ENCODE measurements around the gene SLC44A1. TPM values are rescaled to one million over a fixed set of nuclear protein-coding genes. Genes with fewer than 3 reads are reported as not detected.

SLC44A1 gene
- total and polyA plus RNA-seq, 10 of the 15 experiments (the other 5 are each of a cell fraction or from before 2014, with no cell fraction given), result 2.4 to 21.2 (median 12.4) TPM

- Histone ChIP-seq H3K4me2 (ENCODE audit: control insufficient read depth, insufficient read depth) (no peak overlapping the region), H3K27ac (ENCODE audit: control insufficient read depth, insufficient read depth) (no peak overlapping the region), H3K9ac (ENCODE audit: control insufficient read depth, insufficient read depth, low read length) (no peak overlapping the region), H3K4me3 (no peak overlapping the region), H3K36me3 (ENCODE audit: control insufficient read depth in 2 of 2, insufficient read depth in 2 of 2, low read length in 1 of 2) (no peaks in the 10 kb centered on the region; a peak in 1 of 4 replicates), H3K79me2 (ENCODE audit: control insufficient read depth, insufficient read depth, low read length) (no peaks in the 10 kb centered on the region), H2AFZ (ENCODE audit: control insufficient read depth, low read depth, low read length) (no peak overlapping the region), H4K20me1 (ENCODE audit: control insufficient read depth, insufficient read depth) (no peaks in the 10 kb centered on the region), H3K4me1 (ENCODE audit: control insufficient read depth, insufficient read depth, low read length) (peaks cover 8% of the 10 kb centered on the region), H3K9me3 (replicated peaks; ENCODE audit: control insufficient read depth, insufficient read depth, low read length) (no peaks in the 10 kb centered on the region), H3K27me3 (replicated peaks in 1 of 2; ENCODE audit: control insufficient read depth in 2 of 2, insufficient read depth in 2 of 2, low read length in 1 of 2) (no peaks in the 10 kb centered on the region)
- DNase-seq (ENCODE audit: low read depth, low spot score) (no peak), ATAC-seq (no peak), FAIRE-seq (no peak)
- RAD21 ChIA-PET (ENCODE audit: unreplicated experiment), result no interaction called here
- intact Hi-C loops (cut with micrococcal nuclease; ENCODE audit: unreplicated experiment), result no loop called here
- BruUV-seq (replicated peaks), result no TSS peak
- POLR2A ChIA-PET, result no interaction called here
- CTCF ChIA-PET, result interaction anchor here (1.3 kb wide), 1 partner anchor 11 kb away, joined by 4 read pairs; no protein-coding TSS in a partner anchor
- SMC1A ChIA-PET (ENCODE audit: uncharacterized antibody, unreplicated experiment), result no interaction called here
- in situ Hi-C loops (cut with MboI), result no loop called here
- no peak for TF ChIP-seq RAD51 (IDR thresholded peaks at IDR 0.05)
- TF ChIP-seq IKZF2 (IDR thresholded peaks at IDR 0.05), result no peak
- TF ChIP-seq USF2 (IDR thresholded peaks at IDR 0.05; ENCODE audit: borderline replicate concordance, low read depth, low read length), result no peak
- no peak for TF ChIP-seq KLF5 (IDR thresholded peaks at IDR 0.05; ENCODE audit: partially characterized antibody)
- no peak for TF ChIP-seq CHD1 (IDR thresholded peaks at IDR 0.05; ENCODE audit: low read depth, low read length)
- TF ChIP-seq BACH1 (IDR thresholded peaks at IDR 0.05; ENCODE audit: borderline replicate concordance), result no peak
- TF ChIP-seq NRF1 (conservative IDR thresholded peaks at IDR 0.05; ENCODE audit: low read depth, low read length), result no peak
- TF ChIP-seq MYB (IDR thresholded peaks at IDR 0.05; ENCODE audit: borderline replicate concordance, low read depth, low read length), result no peak
- no peak for TF ChIP-seq ATF2 (IDR thresholded peaks at IDR 0.05; ENCODE audit: low read length)
- no peak for TF ChIP-seq ETV6 (conservative IDR thresholded peaks at IDR 0.05 in 1 of 2, IDR thresholded peaks at IDR 0.05 in 1 of 2; ENCODE audit: borderline replicate concordance in 1 of 2, low read depth in 1 of 2)
- no peak for TF ChIP-seq KAT2A (conservative IDR thresholded peaks at IDR 0.05; ENCODE audit: control insufficient read depth, low read depth, low read length)
- no peak for TF ChIP-seq IRF4 (IDR thresholded peaks at IDR 0.05; ENCODE audit: low read depth, low read length)
These were observed 240.7 kb downstream of the SLC44A1 start for GRCh38 chr9:105485131-105485530.

Other genes starting within 250 kb of the SLC44A1 start
- gene FSD1L, start 203.4 kb downstream of the SLC44A1 start, total RNA-seq (2014; rRNA removed), result 16.9 and 19.7 TPM in 2 replicates
- gene FSD1L, start 203.4 kb downstream of the SLC44A1 start, total RNA-seq (2014; rRNA removed; fragmentation: Illumina TruSeq; extraction: Trizol), result 23.0 and 24.6 TPM in 2 replicates
- 21.7 and 23.2 TPM in 2 replicates for gene FSD1L, start 203.4 kb downstream of the SLC44A1 start, total RNA-seq (2021)
- gene FSD1L, start 203.4 kb downstream of the SLC44A1 start, polyA plus RNA-seq (2011; rRNA removed), result 52.4 and 92.7 TPM in 2 replicates
- gene FSD1L, start 203.4 kb downstream of the SLC44A1 start, polyA plus RNA-seq (2014; fragmentation: Illumina TruSeq; extraction: Trizol), result 18.6 and 23.5 TPM in 2 replicates
- 10 to 100 TPM; 11.9 to 15.8 TPM for gene FSD1L, start 203.4 kb downstream of the SLC44A1 start, polyA plus RNA-seq (2014; fragmentation: Nextera tagmentation; extraction: Ambion mirVana)
- 9.1 and 12.0 TPM in 2 replicates for gene FSD1L, start 203.4 kb downstream of the SLC44A1 start, polyA plus RNA-seq (2014; rRNA removed)
- gene FSD1L, start 203.4 kb downstream of the SLC44A1 start, polyA plus RNA-seq (2016; fragmentation: Nextera tagmentation; extraction: Ambion mirVana), result 10 to 100 TPM; 15.0 to 17.0 TPM

Data from GM12878 (cell line).